ENCODE measurements around the gene ADORA2A.

Gene ADORA2A

GRCh38 chr22:24467340-24467739 is 39.9 kb downstream of the ADORA2A start:
- Histone ChIP-seq H3K9ac (no peak overlapping the region), H3K36me3 (ENCODE audit: insufficient read depth) (no peaks in the 10 kb centered on the region), H3K4me2 (peak overlapping the region; percentile 79), H4K20me1 (ENCODE audit: insufficient read depth) (no peaks in the 10 kb centered on the region), H3K4me3 (IDR thresholded peaks at IDR 0.05; ENCODE audit: insufficient read depth, low read depth, low read length) (no peak overlapping the region), H3K4me1 (ENCODE audit: low read depth, poor library complexity, severe bottlenecking) (peaks cover 43% of the 10 kb centered on the region), H3K79me2 (ENCODE audit: insufficient read depth, low read depth) (no peaks in the 10 kb centered on the region), H3K27me3 (ENCODE audit: insufficient read depth, low read depth) (no peaks in the 10 kb centered on the region), H3K27ac (peak overlapping the region; percentile 16; the same call in 1 of the 2 replicates), H2AFZ (ENCODE audit: low read depth) (peak overlapping the region; percentile 2; the same call in 1 of the 2 replicates)
- TF ChIP-seq CTCF (conservative IDR thresholded peaks at IDR 0.05; ENCODE audit: low read depth, low read length): no peak

DNA sequence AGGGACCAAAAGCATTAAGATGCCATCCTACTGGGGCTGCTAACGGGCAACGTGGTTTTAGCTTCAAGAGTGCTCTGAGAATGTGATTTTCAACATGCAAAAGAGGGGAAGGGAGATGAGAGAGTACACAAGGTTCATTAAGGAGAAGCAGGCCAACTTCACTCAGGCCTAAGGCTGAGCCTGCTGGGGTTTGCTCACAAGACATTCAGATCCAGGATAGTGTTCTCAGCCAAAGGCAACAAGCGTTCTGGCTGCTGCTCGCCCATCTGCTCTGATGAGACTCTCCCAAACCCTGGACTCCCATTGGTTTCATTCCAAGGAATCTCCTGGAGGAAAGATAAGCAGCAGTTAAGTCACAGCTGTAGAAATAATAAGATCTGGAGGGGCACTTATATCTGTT is 44.2 kb downstream of the ADORA2A start:
- no peaks in the 10 kb centered on the region for H4K20me1 ChIP-seq (ENCODE audit: insufficient read depth)
- H3K27me3 ChIP-seq (ENCODE audit: insufficient read depth, low read depth): no peaks in the 10 kb centered on the region
- H3K4me1 ChIP-seq (ENCODE audit: low read depth, poor library complexity, severe bottlenecking): peaks cover 22% of the 10 kb centered on the region
- no peak overlapping the region for H3K4me3 ChIP-seq (IDR thresholded peaks at IDR 0.05; ENCODE audit: insufficient read depth, low read depth, low read length)
- no peaks in the 10 kb centered on the region for H3K36me3 ChIP-seq (ENCODE audit: insufficient read depth)
- H2AFZ ChIP-seq (ENCODE audit: low read depth): no peak overlapping the region
- H3K79me2 ChIP-seq (ENCODE audit: insufficient read depth, low read depth): no peaks in the 10 kb centered on the region
- no peak overlapping the region for H3K9ac ChIP-seq
- H3K4me2 ChIP-seq: no peak overlapping the region
- TF ChIP-seq CTCF (conservative IDR thresholded peaks at IDR 0.05; ENCODE audit: low read depth, low read length): no peak
- H3K27ac ChIP-seq: no peak overlapping the region

GRCh38 chr22:24473284-24473683 is 45.9 kb downstream of the ADORA2A start:
- Histone ChIP-seq H3K79me2 (ENCODE audit: insufficient read depth, low read depth) (no peaks in the 10 kb centered on the region), H3K27ac (no peak overlapping the region), H3K9ac (no peak overlapping the region), H2AFZ (ENCODE audit: low read depth) (no peak overlapping the region), H3K36me3 (ENCODE audit: insufficient read depth) (no peaks in the 10 kb centered on the region), H3K4me3 (IDR thresholded peaks at IDR 0.05; ENCODE audit: insufficient read depth, low read depth, low read length) (no peak overlapping the region), H3K4me2 (no peak overlapping the region), H4K20me1 (ENCODE audit: insufficient read depth) (no peaks in the 10 kb centered on the region), H3K4me1 (ENCODE audit: low read depth, poor library complexity, severe bottlenecking) (peaks cover 4% of the 10 kb centered on the region), H3K27me3 (ENCODE audit: insufficient read depth, low read depth) (no peaks in the 10 kb centered on the region)
- no peak for TF ChIP-seq CTCF (conservative IDR thresholded peaks at IDR 0.05; ENCODE audit: low read depth, low read length)

DNA sequence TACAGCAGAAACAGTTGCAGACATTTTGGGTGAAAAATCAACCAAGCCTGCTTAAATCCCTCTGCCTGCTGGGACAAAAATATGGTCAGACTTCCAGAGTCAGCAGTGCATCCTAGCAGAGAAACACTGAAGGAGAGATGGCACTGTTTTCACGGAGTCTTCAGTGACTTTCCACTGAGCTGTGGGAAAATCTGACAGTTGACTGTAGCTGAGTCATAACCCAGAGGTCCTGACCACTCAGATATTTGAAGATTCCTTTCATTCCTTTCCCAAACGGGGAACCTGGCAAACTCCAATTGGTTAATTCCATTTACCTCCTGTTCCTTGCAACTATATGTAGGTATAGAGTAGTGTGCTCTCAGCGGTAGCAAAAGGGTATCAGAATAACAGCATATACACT is 46.8 kb downstream of the ADORA2A start:
- Histone ChIP-seq H3K4me3 (IDR thresholded peaks at IDR 0.05; ENCODE audit: insufficient read depth, low read depth, low read length) (no peak overlapping the region), H3K27ac (no peak overlapping the region), H3K4me1 (ENCODE audit: low read depth, poor library complexity, severe bottlenecking) (no peaks in the 10 kb centered on the region), H3K4me2 (no peak overlapping the region), H4K20me1 (ENCODE audit: insufficient read depth) (no peaks in the 10 kb centered on the region), H3K9ac (no peak overlapping the region), H3K27me3 (ENCODE audit: insufficient read depth, low read depth) (no peaks in the 10 kb centered on the region), H3K79me2 (ENCODE audit: insufficient read depth, low read depth) (no peaks in the 10 kb centered on the region), H3K36me3 (ENCODE audit: insufficient read depth) (no peaks in the 10 kb centered on the region), H2AFZ (ENCODE audit: low read depth) (no peak overlapping the region)
- TF ChIP-seq CTCF (conservative IDR thresholded peaks at IDR 0.05; ENCODE audit: low read depth, low read length): no peak

All from KMS-11 (cell line).